ENCODE measurements around the gene MEIS2.

MEIS2 gene

DNA sequence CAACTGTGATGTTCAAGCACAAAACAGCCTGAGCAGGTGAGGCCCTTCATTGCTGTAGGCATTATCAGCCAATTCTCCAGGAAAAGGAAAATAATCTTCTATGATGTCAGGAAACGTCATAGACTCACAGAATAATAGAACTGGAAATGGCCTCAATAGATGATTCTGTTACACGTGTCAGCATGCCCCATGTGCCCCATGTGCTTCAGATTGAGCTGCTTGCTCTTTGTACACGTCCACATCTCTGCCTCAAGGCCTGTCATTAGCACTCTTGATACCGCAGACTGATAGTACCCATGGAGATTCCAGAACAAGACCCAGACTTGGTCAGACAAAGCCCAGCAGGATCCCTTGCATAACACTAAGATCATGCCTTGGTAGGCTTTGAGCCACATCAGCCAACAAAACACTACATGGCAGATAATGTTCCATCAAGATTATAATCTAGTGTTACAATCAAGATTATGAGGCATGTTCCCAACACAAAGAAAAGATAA lies 95.9 kb downstream of the MEIS2 start:
- TF ChIP-seq, protein P1, sequence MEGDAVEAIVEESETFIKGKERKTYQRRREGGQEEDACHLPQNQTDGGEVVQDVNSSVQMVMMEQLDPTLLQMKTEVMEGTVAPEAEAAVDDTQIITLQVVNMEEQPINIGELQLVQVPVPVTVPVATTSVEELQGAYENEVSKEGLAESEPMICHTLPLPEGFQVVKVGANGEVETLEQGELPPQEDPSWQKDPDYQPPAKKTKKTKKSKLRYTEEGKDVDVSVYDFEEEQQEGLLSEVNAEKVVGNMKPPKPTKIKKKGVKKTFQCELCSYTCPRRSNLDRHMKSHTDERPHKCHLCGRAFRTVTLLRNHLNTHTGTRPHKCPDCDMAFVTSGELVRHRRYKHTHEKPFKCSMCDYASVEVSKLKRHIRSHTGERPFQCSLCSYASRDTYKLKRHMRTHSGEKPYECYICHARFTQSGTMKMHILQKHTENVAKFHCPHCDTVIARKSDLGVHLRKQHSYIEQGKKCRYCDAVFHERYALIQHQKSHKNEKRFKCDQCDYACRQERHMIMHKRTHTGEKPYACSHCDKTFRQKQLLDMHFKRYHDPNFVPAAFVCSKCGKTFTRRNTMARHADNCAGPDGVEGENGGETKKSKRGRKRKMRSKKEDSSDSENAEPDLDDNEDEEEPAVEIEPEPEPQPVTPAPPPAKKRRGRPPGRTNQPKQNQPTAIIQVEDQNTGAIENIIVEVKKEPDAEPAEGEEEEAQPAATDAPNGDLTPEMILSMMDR (conservative IDR thresholded peaks at IDR 0.05; ENCODE audit: low read depth, low read length): no peak
- no peaks in the 10 kb centered on the region for H3K36me3 ChIP-seq (ENCODE audit: insufficient read depth)
- no peaks in the 10 kb centered on the region for H3K4me1 ChIP-seq (ENCODE audit: low read depth, poor library complexity, severe bottlenecking)
- H3K4me2 ChIP-seq: no peak overlapping the region
- no peaks in the 10 kb centered on the region for H3K79me2 ChIP-seq (ENCODE audit: insufficient read depth, low read depth)
- no peaks in the 10 kb centered on the region for H4K20me1 ChIP-seq (ENCODE audit: insufficient read depth)
- H3K4me3 ChIP-seq (IDR thresholded peaks at IDR 0.05; ENCODE audit: insufficient read depth, low read depth, low read length): no peak overlapping the region
- H3K9ac ChIP-seq: no peak overlapping the region
- H3K27me3 ChIP-seq (ENCODE audit: insufficient read depth, low read depth): no peaks in the 10 kb centered on the region
- no peak overlapping the region for H2AFZ ChIP-seq (ENCODE audit: low read depth)
- no peak overlapping the region for H3K27ac ChIP-seq

DNA sequence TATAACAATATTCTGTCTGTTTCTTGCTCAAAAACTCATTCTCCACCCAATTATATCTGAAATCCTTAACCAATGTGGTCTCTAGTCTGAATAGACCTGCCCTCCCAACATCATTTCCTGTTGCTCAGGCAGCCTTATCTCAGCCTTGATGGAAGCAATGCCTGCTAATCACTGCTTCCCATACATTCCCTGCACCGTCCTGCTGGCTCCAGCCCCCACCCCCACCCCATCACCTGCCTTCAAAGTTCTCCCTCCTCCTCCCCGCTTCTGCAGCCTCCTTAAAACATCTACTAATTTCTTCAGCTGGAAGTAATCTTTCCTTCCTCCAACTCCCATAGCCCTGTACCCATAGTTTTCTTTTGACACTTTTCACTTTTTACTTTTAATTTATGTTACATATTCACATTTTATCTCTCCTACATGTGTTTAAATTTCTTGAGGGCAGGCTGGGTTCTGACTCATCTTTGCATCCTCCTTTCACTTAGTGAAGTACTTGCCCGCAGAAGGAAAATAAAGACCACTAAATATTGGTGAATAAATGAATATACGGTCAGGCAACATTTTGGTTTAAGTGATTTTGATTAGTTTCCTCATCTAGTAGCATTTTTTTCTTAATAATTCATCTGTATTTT lies 98.2 kb downstream of the MEIS2 start:
- Histone ChIP-seq H2AFZ (ENCODE audit: low read depth) (no peak overlapping the region), H3K4me2 (no peak overlapping the region), H3K9ac (no peak overlapping the region), H3K4me3 (IDR thresholded peaks at IDR 0.05; ENCODE audit: insufficient read depth, low read depth, low read length) (no peak overlapping the region), H3K27me3 (ENCODE audit: insufficient read depth, low read depth) (no peaks in the 10 kb centered on the region), H3K27ac (no peak overlapping the region), H3K36me3 (ENCODE audit: insufficient read depth) (no peaks in the 10 kb centered on the region), H4K20me1 (ENCODE audit: insufficient read depth) (no peaks in the 10 kb centered on the region), H3K4me1 (ENCODE audit: low read depth, poor library complexity, severe bottlenecking) (no peaks in the 10 kb centered on the region), H3K79me2 (ENCODE audit: insufficient read depth, low read depth) (no peaks in the 10 kb centered on the region)
- TF ChIP-seq, protein P1 (conservative IDR thresholded peaks at IDR 0.05; ENCODE audit: low read depth, low read length): no peak

GRCh38 chr15:37001417-37001816 lies 98.9 kb downstream of the MEIS2 start:
- Histone ChIP-seq H3K9ac (no peak overlapping the region), H3K36me3 (ENCODE audit: insufficient read depth) (no peaks in the 10 kb centered on the region), H3K27me3 (ENCODE audit: insufficient read depth, low read depth) (no peaks in the 10 kb centered on the region), H3K4me2 (no peak overlapping the region), H3K27ac (no peak overlapping the region), H4K20me1 (ENCODE audit: insufficient read depth) (no peaks in the 10 kb centered on the region), H2AFZ (ENCODE audit: low read depth) (no peak overlapping the region), H3K79me2 (ENCODE audit: insufficient read depth, low read depth) (no peaks in the 10 kb centered on the region), H3K4me1 (ENCODE audit: low read depth, poor library complexity, severe bottlenecking) (no peaks in the 10 kb centered on the region), H3K4me3 (IDR thresholded peaks at IDR 0.05; ENCODE audit: insufficient read depth, low read depth, low read length) (no peak overlapping the region)
- TF ChIP-seq, protein P1 (conservative IDR thresholded peaks at IDR 0.05; ENCODE audit: low read depth, low read length): no peak

- Histone ChIP-seq H3K79me2 (ENCODE audit: insufficient read depth, low read depth) (no peaks in the 10 kb centered on the region), H3K27me3 (ENCODE audit: insufficient read depth, low read depth) (no peaks in the 10 kb centered on the region), H3K4me3 (IDR thresholded peaks at IDR 0.05; ENCODE audit: insufficient read depth, low read depth, low read length) (no peak overlapping the region), H3K36me3 (ENCODE audit: insufficient read depth) (no peaks in the 10 kb centered on the region), H4K20me1 (ENCODE audit: insufficient read depth) (no peaks in the 10 kb centered on the region), H3K4me2 (no peak overlapping the region), H2AFZ (ENCODE audit: low read depth) (no peak overlapping the region), H3K9ac (no peak overlapping the region), H3K27ac (no peak overlapping the region), H3K4me1 (ENCODE audit: low read depth, poor library complexity, severe bottlenecking) (no peaks in the 10 kb centered on the region)
- TF ChIP-seq, protein P1 (conservative IDR thresholded peaks at IDR 0.05; ENCODE audit: low read depth, low read length): no peak
Measured at GRCh38 chr15:36999778-37000177, 100.6 kb downstream of the MEIS2 start.

All from KMS-11 (cell line).